NCI-H1105 (cell line): ENCODE measurements around the gene HOMER3.
"Not testable (repeated sequence)": the region's sequence is repeated elsewhere in the genome, so short reads cannot be mapped to it uniquely, and the experiment has no call there.

ENCODE experiments used
- DNase-seq: peaks from one replicate; lab custom pipeline; 2025; lab: John Stamatoyannopoulos, UW

HOMER3 gene

GRCh38 chr19:18922228-18922985 lies 18.6 kb downstream of the HOMER3 start:
- no peak for DNase-seq

- no peak for DNase-seq
Measured at GRCh38 chr19:18921593-18921992, 19.4 kb downstream of the HOMER3 start.

GRCh38 chr19:18920400-18920799 lies 20.6 kb downstream of the HOMER3 start:
- no peak for DNase-seq

- DNase-seq: no peak
Measured at GRCh38 chr19:18919900-18920214, 21.2 kb downstream of the HOMER3 start.

- peak; percentile 99 for DNase-seq
Measured at GRCh38 chr19:18919086-18919899, 21.7 kb downstream of the HOMER3 start, which contains the start of the genes COPE and DDX49. COPE (minus strand) TSS chr19:18919387; CDS start chr19:18919348, 39 bp downstream. DDX49 (plus strand) TSS chr19:18919715; CDS start chr19:18919742, 27 bp downstream.

GRCh38 chr19:18917593-18917992 lies 23.4 kb downstream of the HOMER3 start:
- DNase-seq: not testable (repeated sequence)

- no peak for DNase-seq
Measured at GRCh38 chr19:18915639-18916038, 25.4 kb downstream of the HOMER3 start.

GRCh38 chr19:18913466-18913865 lies 27.6 kb downstream of the HOMER3 start:
- DNase-seq: no peak

- no peak for DNase-seq
Measured at GRCh38 chr19:18912933-18913332, 28.1 kb downstream of the HOMER3 start.

GRCh38 chr19:18910801-18911436 lies 30.1 kb downstream of the HOMER3 start:
- DNase-seq: no peak

- no peak for DNase-seq
Measured at GRCh38 chr19:18910010-18910409, 31.0 kb downstream of the HOMER3 start.

GRCh38 chr19:18908917-18909619 lies 31.9 kb downstream of the HOMER3 start:
- DNase-seq: no peak

- no peak for DNase-seq
Measured at GRCh38 chr19:18906605-18907519, 34.2 kb downstream of the HOMER3 start.

GRCh38 chr19:18905513-18906236 lies 35.3 kb downstream of the HOMER3 start:
- no peak for DNase-seq

GRCh38 chr19:18905058-18905456 lies 36.0 kb downstream of the HOMER3 start:
- no peak for DNase-seq

GRCh38 chr19:18904334-18905057 lies 36.5 kb downstream of the HOMER3 start:
- DNase-seq: no peak

- no peak for DNase-seq
Measured at GRCh38 chr19:18903156-18904037, 37.6 kb downstream of the HOMER3 start.

- DNase-seq: not testable (repeated sequence)
Measured at GRCh38 chr19:18902519-18902918, 38.5 kb downstream of the HOMER3 start.

- DNase-seq: no peak
Measured at GRCh38 chr19:18901491-18901890, 39.5 kb downstream of the HOMER3 start.
